HepG2 (cell line): Measurements from ENCODE around the gene MRPL28. TPM values are rescaled to one million over a fixed set of nuclear protein-coding genes. Genes with fewer than 3 reads are reported as not detected.

Experiments used
- ARNTL ChIP-seq: sonication (generic); formaldehyde crosslinking; IDR thresholded peaks from 2 replicates; pipeline ENCODE4 v1.4.0; 2020; ENCODE audit warnings: mild to moderate bottlenecking, missing genetic modification reagents
- ATF7 ChIP-seq, 2 experiments: fragments of 450-650 bp in 1 of 2; sonication (generic) in 1 of 2; formaldehyde crosslinking in 1 of 2; IDR thresholded peaks; 2 replicates each; pipeline versions ENCODE4 v1.4.0 to v1.6.1; 2016 to 2020; ENCODE audit warnings: antibody characterized with exemption in 1 of 2, mild to moderate bottlenecking in 1 of 2, missing genetic modification reagents in 1 of 2
- FOXO1 ChIP-seq: sonication (generic); formaldehyde crosslinking; IDR thresholded peaks from 2 replicates; pipeline ENCODE4 v1.4.0; 2020; ENCODE audit warnings: missing genetic modification reagents
- HHEX ChIP-seq: IDR thresholded peaks from 2 replicates; pipeline ENCODE4 v1.6.1; 2016; ENCODE audit warnings: control low read depth
- MBNL3 ChIP-seq: fragments of 250-450 bp; sonication (Bioruptor Pico); conservative IDR thresholded peaks from 2 replicates; pipeline ENCODE4 v1.8.0; 2022; ENCODE audit warnings: mild to moderate bottlenecking, inconsistent platforms
- MTF1 ChIP-seq: sonication (generic); formaldehyde crosslinking; IDR thresholded peaks from 2 replicates; pipeline ENCODE4 v1.5.0; 2020; ENCODE audit warnings: missing genetic modification reagents
- NFYC ChIP-seq: IDR thresholded peaks from 2 replicates; pipeline ENCODE4 v1.6.1; 2016; ENCODE audit warnings: missing genetic modification reagents, missing compliant biosample characterization
- REL ChIP-seq: sonication (generic); formaldehyde crosslinking; conservative IDR thresholded peaks from 2 replicates; pipeline ENCODE4 v1.8.0; 2022; ENCODE audit warnings: mild to moderate bottlenecking, missing genetic modification reagents, moderate library complexity
- STAT5B ChIP-seq: sonication (generic); formaldehyde crosslinking; IDR thresholded peaks from 2 replicates; pipeline ENCODE4 v1.4.0; 2020; ENCODE audit warnings: missing genetic modification reagents
- ZNF264 ChIP-seq: sonication (generic); formaldehyde crosslinking; IDR thresholded peaks from 2 replicates; pipeline ENCODE4 v1.4.0; 2020; ENCODE audit warnings: missing genetic modification reagents
- ZNF484 ChIP-seq: sonication (generic); formaldehyde crosslinking; IDR thresholded peaks from 2 replicates; pipeline ENCODE4 v1.5.1; 2020; ENCODE audit warnings: mild to moderate bottlenecking, low read depth, missing genetic modification reagents, borderline replicate concordance
- ZNF546 ChIP-seq: sonication (generic); formaldehyde crosslinking; conservative IDR thresholded peaks from 2 replicates; pipeline ENCODE4 v1.8.1; 2023; ENCODE audit warnings: mild to moderate bottlenecking, missing genetic modification reagents
- ZNF652 ChIP-seq: IDR thresholded peaks from 2 replicates; pipeline ENCODE4 v1.6.1; 2016; ENCODE audit warnings: low read depth, borderline replicate concordance
- ZSCAN25 ChIP-seq: sonication (generic); formaldehyde crosslinking; IDR thresholded peaks from 2 replicates; pipeline ENCODE4 v1.8.0; 2022; ENCODE audit warnings: mild to moderate bottlenecking, missing genetic modification reagents
- polyA plus RNA-seq, 8 experiments: library from polyadenylated mRNA; depleted of rRNA in 3 of 8; stranded (reverse) in 7 of 8; unstranded in 1 of 8; fragments of >200 nt; fragmentation: Illumina TruSeq in 4 of 8; extraction: Trizol in 4 of 8; gene quantifications; 2 replicates each; pipeline versions ENCODE4 v1.2.1 to v1.2.3, GENCODE V29; 2011 to 2016; ENCODE audit warnings: low read depth in 4 of 8, missing spikeins in 1 of 8, mixed read lengths in 1 of 8; ENCODE audit not compliant: insufficient read depth in 1 of 8
- total RNA-seq, 5 experiments: library from RNA; depleted of rRNA; stranded (reverse); fragments of >200 nt; fragmentation: Illumina TruSeq; extraction: Trizol; gene quantifications; 2 replicates each; pipeline ENCODE4 v1.2.3, GENCODE V29; 2016; ENCODE audit warnings: low read depth in 1 of 5
- TF ChIP-seq, protein P1 (sequence below), 2 experiments: sonication (generic) in 1 of 2; formaldehyde crosslinking in 1 of 2; IDR thresholded peaks; 2 replicates each; pipeline versions ENCODE4 v1.4.0 to v1.6.1; 2018 to 2020; ENCODE audit warnings: missing genetic modification reagents in 2 of 2, borderline replicate concordance in 1 of 2, low read depth in 1 of 2, mild to moderate bottlenecking in 1 of 2, missing biosample characterization in 1 of 2
- TF ChIP-seq, protein P2 (sequence below): sonication (generic); formaldehyde crosslinking; IDR thresholded peaks from 2 replicates; pipeline ENCODE4 v1.5.1; 2020; ENCODE audit warnings: mild to moderate bottlenecking, moderate library complexity, missing genetic modification reagents
- TF ChIP-seq, protein P3 (sequence below): sonication (generic); formaldehyde crosslinking; IDR thresholded peaks from 2 replicates; pipeline ENCODE4 v1.5.0; 2020; ENCODE audit warnings: mild to moderate bottlenecking, missing genetic modification reagents
- TF ChIP-seq, protein P4 (sequence below): sonication (generic); formaldehyde crosslinking; IDR thresholded peaks from 2 replicates; pipeline ENCODE4 v1.8.0; 2022; ENCODE audit warnings: mild to moderate bottlenecking, missing genetic modification reagents; ENCODE audit not compliant: insufficient replicate concordance
- TF ChIP-seq, protein P5 (sequence below): sonication (generic); formaldehyde crosslinking; IDR thresholded peaks from 2 replicates; pipeline ENCODE4 v1.8.0; 2022; ENCODE audit warnings: missing genetic modification reagents, mild to moderate bottlenecking, inconsistent platforms, borderline replicate concordance
- TF ChIP-seq, protein P6 (sequence below): sonication (generic); formaldehyde crosslinking; IDR thresholded peaks from 2 replicates; pipeline ENCODE4 v1.4.0; 2020; ENCODE audit warnings: missing genetic modification reagents, low read depth, mild to moderate bottlenecking, borderline replicate concordance

The MRPL28 gene
- total and polyA plus RNA-seq, 2 of the 13 experiments (the other 11 are each of a cell fraction or from before 2014, with no cell fraction given), result 114 to 135 TPM

DNA sequence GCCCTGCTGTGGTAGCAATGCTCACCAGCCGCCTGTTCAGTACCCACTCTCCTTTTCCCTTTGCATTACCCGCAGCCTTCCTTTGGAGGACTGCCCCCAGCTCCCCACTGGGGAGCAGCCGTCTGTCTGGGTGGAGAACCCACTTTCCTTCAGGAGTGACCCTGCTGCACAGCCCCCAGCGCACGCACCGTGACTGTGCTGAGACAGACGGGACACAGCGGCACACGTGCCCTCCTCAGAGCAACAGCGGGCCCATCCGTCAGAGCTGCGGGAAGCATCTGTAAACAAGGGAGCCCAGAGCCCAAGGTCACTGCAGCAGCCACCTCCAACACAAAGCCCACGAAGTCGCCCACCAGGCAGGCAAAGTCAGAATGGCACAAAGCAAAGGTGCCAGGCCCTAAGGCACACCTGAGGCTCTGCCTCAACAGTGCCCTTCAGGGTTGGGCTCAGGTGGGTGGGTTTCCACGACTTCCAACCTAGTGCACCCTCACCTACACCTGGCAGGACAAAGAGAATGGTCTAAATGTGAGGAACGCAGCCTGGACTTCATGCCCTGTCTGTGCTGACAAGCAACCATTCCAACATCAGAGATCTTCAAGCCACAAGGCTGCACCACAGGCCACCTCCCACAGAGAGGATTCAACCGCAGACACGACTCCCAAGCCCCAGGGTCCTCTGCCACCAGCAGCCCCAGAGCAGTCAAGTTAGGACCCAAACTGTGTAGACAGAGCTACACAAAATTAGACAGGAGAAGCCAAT, 27.7 kb downstream of the MRPL28 start (continued):
- TF ChIP-seq, protein P1, sequence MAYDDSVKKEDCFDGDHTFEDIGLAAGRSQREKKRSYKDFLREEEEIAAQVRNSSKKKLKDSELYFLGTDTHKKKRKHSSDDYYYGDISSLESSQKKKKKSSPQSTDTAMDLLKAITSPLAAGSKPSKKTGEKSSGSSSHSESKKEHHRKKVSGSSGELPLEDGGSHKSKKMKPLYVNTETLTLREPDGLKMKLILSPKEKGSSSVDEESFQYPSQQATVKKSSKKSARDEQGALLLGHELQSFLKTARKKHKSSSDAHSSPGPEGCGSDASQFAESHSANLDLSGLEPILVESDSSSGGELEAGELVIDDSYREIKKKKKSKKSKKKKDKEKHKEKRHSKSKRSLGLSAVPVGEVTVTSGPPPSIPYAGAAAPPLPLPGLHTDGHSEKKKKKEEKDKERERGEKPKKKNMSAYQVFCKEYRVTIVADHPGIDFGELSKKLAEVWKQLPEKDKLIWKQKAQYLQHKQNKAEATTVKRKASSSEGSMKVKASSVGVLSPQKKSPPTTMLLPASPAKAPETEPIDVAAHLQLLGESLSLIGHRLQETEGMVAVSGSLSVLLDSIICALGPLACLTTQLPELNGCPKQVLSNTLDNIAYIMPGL (CRISPR knock-in tag; IDR thresholded peaks at IDR 0.05; ENCODE audit: borderline replicate concordance in 1 of 2, low read depth in 1 of 2), result peak in 1 of 2 experiments; percentile 69; a peak in 1 of 4 replicates
- TF ChIP-seq ZNF652 (CRISPR knock-in tag), result no peak
- no peak for TF ChIP-seq ATF7 (IDR thresholded peaks at IDR 0.05)
- no peak; the same call in 1 of the 2 replicates for TF ChIP-seq ATF7 (CRISPR knock-in tag; IDR thresholded peaks at IDR 0.05)
- peak; percentile 24; the same call in 1 of the 2 replicates for TF ChIP-seq NFYC (CRISPR knock-in tag)
- no peak for TF ChIP-seq MTF1 (CRISPR knock-in tag)
- TF ChIP-seq, protein P2, sequence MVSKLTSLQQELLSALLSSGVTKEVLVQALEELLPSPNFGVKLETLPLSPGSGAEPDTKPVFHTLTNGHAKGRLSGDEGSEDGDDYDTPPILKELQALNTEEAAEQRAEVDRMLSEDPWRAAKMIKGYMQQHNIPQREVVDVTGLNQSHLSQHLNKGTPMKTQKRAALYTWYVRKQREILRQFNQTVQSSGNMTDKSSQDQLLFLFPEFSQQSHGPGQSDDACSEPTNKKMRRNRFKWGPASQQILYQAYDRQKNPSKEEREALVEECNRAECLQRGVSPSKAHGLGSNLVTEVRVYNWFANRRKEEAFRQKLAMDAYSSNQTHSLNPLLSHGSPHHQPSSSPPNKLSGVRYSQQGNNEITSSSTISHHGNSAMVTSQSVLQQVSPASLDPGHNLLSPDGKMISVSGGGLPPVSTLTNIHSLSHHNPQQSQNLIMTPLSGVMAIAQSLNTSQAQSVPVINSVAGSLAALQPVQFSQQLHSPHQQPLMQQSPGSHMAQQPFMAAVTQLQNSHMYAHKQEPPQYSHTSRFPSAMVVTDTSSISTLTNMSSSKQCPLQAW, result peak; percentile 87
- no peak for TF ChIP-seq REL (CRISPR knock-in tag)
- TF ChIP-seq FOXO1 (CRISPR knock-in tag), result peak; percentile 94
- no peak for TF ChIP-seq HHEX (CRISPR knock-in tag)
- TF ChIP-seq ZNF484, result no peak
- TF ChIP-seq, protein P3, sequence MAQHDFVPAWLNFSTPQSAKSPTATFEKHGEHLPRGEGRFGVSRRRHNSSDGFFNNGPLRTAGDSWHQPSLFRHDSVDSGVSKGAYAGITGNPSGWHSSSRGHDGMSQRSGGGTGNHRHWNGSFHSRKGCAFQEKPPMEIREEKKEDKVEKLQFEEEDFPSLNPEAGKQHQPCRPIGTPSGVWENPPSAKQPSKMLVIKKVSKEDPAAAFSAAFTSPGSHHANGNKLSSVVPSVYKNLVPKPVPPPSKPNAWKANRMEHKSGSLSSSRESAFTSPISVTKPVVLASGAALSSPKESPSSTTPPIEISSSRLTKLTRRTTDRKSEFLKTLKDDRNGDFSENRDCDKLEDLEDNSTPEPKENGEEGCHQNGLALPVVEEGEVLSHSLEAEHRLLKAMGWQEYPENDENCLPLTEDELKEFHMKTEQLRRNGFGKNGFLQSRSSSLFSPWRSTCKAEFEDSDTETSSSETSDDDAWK (CRISPR knock-in tag), result no peak
- TF ChIP-seq, protein P4, sequence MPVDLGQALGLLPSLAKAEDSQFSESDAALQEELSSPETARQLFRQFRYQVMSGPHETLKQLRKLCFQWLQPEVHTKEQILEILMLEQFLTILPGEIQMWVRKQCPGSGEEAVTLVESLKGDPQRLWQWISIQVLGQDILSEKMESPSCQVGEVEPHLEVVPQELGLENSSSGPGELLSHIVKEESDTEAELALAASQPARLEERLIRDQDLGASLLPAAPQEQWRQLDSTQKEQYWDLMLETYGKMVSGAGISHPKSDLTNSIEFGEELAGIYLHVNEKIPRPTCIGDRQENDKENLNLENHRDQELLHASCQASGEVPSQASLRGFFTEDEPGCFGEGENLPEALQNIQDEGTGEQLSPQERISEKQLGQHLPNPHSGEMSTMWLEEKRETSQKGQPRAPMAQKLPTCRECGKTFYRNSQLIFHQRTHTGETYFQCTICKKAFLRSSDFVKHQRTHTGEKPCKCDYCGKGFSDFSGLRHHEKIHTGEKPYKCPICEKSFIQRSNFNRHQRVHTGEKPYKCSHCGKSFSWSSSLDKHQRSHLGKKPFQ, result no peak
- 0 out of 2 replicates have a peak, but pooled peaks have one; percentile 72 for TF ChIP-seq STAT5B (CRISPR knock-in tag)
- TF ChIP-seq ZNF264 (CRISPR knock-in tag), result peak; percentile 55; the same call in 1 of the 2 replicates
- TF ChIP-seq ZNF546, result no peak
- TF ChIP-seq ZSCAN25 (CRISPR knock-in tag), result no peak; the same call in 1 of the 2 replicates
- no peak for TF ChIP-seq MBNL3 (CRISPR knock-in tag)
- TF ChIP-seq, protein P5, sequence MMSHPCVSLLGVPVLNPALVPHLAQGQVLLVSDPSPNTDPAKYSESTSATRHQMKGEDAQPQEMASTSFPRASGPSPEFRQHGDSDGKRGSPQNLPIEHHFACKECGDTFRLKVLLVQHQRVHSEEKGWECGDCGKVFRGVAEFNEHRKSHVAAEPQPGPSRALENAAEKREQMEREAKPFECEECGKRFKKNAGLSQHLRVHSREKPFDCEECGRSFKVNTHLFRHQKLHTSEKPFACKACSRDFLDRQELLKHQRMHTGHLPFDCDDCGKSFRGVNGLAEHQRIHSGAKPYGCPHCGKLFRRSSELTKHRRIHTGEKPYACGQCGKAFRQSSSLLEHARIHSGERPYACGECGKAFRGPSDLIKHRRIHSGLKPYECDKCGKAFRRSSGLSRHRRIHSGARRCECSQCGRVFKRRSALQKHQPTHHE, result no peak
- TF ChIP-seq, protein P6, sequence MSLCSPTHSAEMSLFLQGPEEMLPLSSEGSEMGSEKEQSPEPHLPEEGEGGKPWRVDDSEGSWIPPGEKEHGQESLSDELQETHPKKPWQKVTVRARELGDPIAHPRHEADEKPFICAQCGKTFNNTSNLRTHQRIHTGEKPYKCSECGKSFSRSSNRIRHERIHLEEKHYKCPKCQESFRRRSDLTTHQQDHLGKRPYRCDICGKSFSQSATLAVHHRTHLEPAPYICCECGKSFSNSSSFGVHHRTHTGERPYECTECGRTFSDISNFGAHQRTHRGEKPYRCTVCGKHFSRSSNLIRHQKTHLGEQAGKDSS (CRISPR knock-in tag), result peak; percentile 74; the same call in 1 of the 2 replicates
- TF ChIP-seq ARNTL (CRISPR knock-in tag), result peak; percentile 92
